Nucleus accumbens (tissue), 56 donors: Measurements from ENCODE around the gene KPNB1.

Source experiments
- DNase-seq, 56 donors: peaks; one replicate each; lab custom pipeline; 2025; lab: John Stamatoyannopoulos, UW

Gene KPNB1

GRCh38 chr17:47694581-47695428 is 45.1 kb downstream of the KPNB1 start:
- DNase-seq = peak in 37 of 56 donors; percentile 21 to 82 (median 49)

DNA sequence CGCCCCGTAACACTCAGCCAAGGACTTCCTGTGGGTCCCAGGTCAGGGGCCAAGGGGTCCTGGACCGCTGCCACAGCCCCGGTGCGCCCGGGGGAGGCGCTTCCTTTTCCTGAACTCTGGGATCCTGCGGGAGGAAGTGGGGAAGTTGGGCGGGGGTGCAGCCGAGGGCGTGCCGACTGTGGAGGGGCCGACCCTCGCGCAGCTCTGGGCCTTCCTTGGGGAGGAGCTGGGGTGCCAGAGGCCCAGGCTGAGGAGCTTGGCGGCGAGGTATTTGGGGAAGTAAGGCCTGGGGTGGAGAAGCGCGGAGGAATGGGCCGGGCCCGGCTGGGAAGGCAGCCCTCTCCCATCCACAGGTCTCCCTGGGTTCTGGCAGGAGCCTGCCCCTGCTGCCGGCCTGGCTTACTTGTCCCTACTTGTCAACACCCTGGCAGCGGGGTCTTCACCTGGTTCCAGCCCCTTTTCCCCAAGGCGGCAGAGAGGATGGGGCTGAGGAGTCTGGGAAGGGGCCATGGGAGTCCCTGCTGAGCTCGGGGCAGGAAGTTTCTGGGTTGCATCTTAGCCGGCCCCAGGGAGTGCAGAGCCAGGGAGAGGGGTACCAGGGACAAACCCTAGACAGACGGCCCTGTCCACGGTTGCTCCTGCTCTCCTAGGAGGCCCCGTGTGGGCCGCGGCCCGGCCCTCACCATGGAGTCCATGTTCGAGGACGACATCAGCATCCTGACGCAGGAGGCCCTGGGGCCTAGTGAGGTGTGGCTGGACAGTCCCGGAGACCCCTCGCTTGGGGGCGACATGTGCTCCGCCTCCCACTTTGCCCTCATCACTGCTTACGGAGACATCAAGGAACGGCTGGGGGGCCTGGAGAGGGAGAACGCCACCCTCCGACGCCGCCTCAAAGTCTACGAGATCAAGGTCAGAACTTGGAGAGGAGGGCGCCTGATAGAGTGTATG is 46.0 kb downstream of the KPNB1 start:
- DNase-seq = no peak

- DNase-seq = no peak
Measured at GRCh38 chr17:47696717-47697642, 47.3 kb downstream of the KPNB1 start.

DNA sequence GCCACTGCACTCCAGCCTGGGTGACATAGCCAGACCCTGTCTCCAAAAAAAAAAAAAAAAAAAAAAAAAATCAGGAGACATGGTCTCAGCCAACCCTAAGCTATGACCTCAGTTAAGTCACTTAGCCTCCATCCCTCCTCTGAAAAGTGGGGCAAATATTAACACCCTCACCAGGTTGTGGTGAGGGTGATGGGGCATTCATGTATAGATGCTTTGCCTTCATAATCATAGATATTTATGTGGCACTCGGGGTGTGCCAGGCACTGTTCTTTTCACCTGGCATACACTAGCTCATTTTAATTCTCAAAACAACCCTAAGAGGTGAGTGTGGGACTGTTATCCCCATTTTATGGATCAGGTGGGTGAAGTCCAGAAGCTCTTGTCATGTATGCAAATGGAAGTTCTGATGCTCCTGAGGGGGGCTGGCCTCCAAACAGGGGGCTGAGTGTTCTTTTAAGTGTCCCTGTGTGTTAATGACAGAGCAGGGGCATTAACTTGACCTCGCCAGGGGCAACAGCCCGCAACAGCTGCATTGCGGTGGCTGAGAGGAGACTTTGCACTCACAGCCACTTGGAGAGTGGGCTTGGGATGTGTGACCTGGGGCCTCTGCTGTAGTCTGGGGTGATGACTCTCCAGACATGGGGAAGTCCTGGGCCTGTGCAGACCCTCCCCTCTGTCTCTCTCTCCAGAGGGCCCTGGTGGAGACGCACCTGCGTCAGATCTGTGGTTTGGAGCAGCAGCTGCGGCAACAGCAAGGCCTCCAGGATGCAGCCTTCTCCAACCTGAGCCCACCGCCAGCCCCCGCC is 48.4 kb downstream of the KPNB1 start:
- DNase-seq = no peak

DNA sequence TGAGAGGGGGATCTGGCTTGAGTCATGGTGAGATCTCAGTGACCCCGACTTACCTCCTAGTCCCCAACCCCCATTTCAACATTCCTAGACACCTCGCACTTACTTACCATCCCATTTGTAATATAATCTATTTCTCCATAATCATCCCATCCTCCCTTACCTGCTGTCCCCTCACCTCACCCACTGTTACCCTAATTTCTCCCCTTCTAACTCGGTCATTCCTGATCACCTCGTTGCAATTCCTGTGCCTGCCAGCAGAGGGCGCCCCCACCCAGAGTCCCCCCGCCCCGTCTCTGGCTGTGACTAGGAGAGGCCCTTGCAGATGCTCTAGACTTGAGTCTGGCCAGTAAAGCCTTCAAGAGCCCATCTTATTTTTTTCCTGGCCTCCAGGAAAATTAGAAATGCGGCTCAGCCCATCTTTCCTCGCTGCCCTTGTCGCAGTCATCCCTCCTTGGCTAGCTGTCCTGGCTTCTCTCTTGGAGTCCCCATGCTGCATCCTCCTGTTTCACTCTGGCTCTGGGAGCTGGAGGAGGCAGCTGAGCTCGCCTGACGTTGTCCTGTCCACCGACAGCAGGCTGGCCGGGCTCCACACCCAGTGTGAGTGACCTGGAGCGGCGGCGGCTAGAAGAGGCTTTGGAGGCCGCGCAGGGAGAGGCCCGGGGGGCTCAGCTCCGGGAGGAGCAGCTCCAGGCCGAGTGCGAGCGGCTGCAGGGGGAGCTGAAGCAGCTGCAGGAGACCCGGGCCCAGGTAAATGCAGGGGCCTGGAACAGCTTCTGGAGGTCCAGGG is 49.2 kb downstream of the KPNB1 start:
- DNase-seq = peak in 43 of 56 donors; percentile 7 to 78 (median 35)

- DNase-seq = no peak
Measured at GRCh38 chr17:47699536-47699840, 49.8 kb downstream of the KPNB1 start.

- no peak for DNase-seq
Measured at GRCh38 chr17:47700471-47701449, 51.0 kb downstream of the KPNB1 start.

DNA sequence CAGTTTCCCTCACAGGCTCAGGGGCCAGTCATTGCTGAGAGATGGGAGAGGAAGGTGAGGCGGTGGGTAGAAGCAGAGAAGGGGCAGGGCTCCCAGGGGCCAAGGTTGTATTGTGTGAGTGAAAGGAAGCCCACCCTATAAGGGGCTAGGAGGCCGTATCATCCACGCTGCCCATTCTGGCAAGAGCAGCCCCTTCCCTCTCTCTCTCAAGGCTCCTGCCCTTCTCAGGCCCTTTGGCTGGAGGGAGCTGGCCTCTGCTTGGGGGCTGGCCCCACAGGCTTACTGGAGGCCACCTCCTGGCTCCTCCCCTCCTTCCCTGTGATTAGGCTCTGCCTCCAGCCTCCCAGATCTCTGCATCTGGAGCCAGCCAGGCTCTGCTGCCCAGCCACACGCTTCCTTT is 51.9 kb downstream of the KPNB1 start:
- no peak for DNase-seq

DNA sequence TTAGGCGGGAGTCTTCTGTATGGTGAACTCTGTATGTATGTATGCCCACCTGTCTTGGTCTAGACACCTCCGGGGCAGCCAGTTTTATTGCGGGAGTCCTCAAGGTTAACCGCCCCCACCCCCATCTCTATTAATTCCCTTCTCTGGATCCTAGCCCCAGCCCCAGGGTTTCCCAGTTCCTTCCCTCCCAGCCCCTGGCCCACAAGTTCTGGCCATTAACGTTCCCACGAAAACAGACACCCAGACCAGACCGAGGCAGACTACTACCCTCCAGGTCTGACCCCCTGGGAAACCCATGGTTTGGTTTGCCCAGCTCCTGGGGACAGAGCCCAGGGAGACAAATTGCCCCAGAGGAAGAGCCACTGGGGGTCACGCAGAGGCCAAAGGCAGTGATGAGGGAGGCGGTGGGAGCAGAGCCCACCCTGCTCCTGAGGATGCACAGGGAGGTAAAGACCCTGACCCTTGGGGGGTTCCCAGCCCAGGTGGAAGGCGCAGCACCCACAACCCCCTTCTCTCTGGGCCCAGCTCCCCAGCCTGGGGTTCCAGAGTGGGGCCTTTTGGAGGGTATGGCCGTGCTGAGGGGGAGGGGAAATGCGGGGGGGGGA is 52.8 kb downstream of the KPNB1 start:
- no peak for DNase-seq

DNA sequence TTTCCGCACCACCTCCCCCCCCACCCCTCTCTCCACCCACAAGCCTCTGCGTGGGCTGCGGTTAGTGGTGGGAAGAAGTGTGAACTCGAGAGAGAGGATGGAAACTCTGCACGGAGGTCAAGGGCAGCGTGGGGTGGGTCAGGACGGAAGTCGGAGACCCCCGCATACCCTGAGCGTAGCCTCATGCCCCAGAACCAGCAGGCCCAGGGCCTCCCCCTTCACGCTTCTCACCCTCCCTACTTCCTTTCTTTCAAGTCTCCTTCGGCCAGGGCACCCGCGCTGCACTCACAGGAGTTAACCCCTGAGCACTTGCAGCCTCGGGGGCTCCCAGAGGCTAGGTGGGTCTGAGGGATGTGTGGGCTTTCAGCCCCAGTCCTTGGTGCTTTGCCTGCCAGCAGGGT is 53.5 kb downstream of the KPNB1 start:
- no peak for DNase-seq

DNA sequence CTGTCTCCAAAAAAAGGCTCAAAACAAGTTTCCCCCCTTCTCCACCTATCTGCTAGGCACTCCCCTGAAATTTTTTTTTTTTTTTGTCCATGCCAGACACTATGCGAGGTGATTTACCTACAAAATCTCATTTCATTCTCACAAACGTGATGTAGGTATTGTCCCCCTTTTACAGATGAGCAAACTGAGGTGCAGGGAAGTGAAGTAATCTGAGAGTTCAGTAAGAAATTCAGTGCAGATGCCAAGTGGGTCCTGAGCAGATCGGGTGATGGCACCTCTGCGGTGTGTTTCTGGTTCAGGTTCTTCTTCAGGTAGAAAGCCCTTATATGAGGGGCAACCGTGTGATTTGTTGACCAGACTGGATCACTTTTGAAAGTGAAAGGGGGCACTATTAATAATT is 54.0 kb downstream of the KPNB1 start:
- DNase-seq = no peak

GRCh38 chr17:47704116-47704515 is 54.4 kb downstream of the KPNB1 start:
- DNase-seq = no peak

GRCh38 chr17:47704736-47705135 is 55.0 kb downstream of the KPNB1 start:
- no peak for DNase-seq

GRCh38 chr17:47705536-47706530 is 56.1 kb downstream of the KPNB1 start:
- DNase-seq = no peak

- peak in 31 of 56 donors; percentile 9 to 68 (median 33) for DNase-seq
Measured at GRCh38 chr17:47707056-47707804, 57.5 kb downstream of the KPNB1 start.
